ENCODE results near the gene GDPGP1.

- TF ChIP-seq CTCF (IDR thresholded peaks at IDR 0.05) (no peak), POLR2A (IDR thresholded peaks at IDR 0.05) (no peak)
Observed at GRCh38 chr15:90257776-90258175, 23.8 kb downstream of the GDPGP1 start.
